NCI-H1436 (cell line): ENCODE results near the gene PLEKHH2.

Experiments
- DNase-seq: peaks from one replicate; lab custom pipeline; 2025; lab: John Stamatoyannopoulos, UW

Gene PLEKHH2

GRCh38 chr2:43763091-43763490, 126.0 kb downstream of the PLEKHH2 start:
- no peak for DNase-seq

GRCh38 chr2:43764086-43764705, 127.1 kb downstream of the PLEKHH2 start:
- DNase-seq, result no peak

- peak; percentile 7 for DNase-seq
These were observed 128.9 kb downstream of the PLEKHH2 start for GRCh38 chr2:43766006-43766405.

GRCh38 chr2:43773876-43774613, 137.0 kb downstream of the PLEKHH2 start, which contains the start of gene DYNC2LI1:
Gene DYNC2LI1 (plus strand): TSS chr2:43774039. CDS start chr2:43774139, 100 bp downstream.
- DNase-seq, result peak; percentile 77

GRCh38 chr2:43774617-43775016, 137.6 kb downstream of the PLEKHH2 start:
- DNase-seq, result no peak

- DNase-seq, result no peak
These were observed 139.3 kb downstream of the PLEKHH2 start for GRCh38 chr2:43776324-43776723.

- DNase-seq, result no peak
These were observed 140.4 kb downstream of the PLEKHH2 start for GRCh38 chr2:43777306-43777926.

- no peak for DNase-seq
These were observed 141.2 kb downstream of the PLEKHH2 start for GRCh38 chr2:43778233-43778632.

- DNase-seq, result no peak
These were observed 150.8 kb downstream of the PLEKHH2 start for GRCh38 chr2:43787895-43788294.

GRCh38 chr2:43788646-43789045, 151.6 kb downstream of the PLEKHH2 start:
- DNase-seq, result no peak

GRCh38 chr2:43790147-43790546, 153.1 kb downstream of the PLEKHH2 start:
- DNase-seq, result no peak

- DNase-seq, result no peak
These were observed 154.1 kb downstream of the PLEKHH2 start for GRCh38 chr2:43791035-43791765.

- no peak for DNase-seq
These were observed 155.6 kb downstream of the PLEKHH2 start for GRCh38 chr2:43792653-43793052.

- DNase-seq, result no peak
These were observed 157.9 kb downstream of the PLEKHH2 start for GRCh38 chr2:43794956-43795355.

GRCh38 chr2:43796206-43796605, 159.1 kb downstream of the PLEKHH2 start:
- DNase-seq, result no peak

- DNase-seq, result no peak
These were observed 161.2 kb downstream of the PLEKHH2 start for GRCh38 chr2:43798300-43798699.

- no peak for DNase-seq
These were observed 163.8 kb downstream of the PLEKHH2 start for GRCh38 chr2:43800894-43801293.

- DNase-seq, result no peak
These were observed 165.1 kb downstream of the PLEKHH2 start for GRCh38 chr2:43802135-43802534.

GRCh38 chr2:43803113-43803512, 166.1 kb downstream of the PLEKHH2 start:
- peak; percentile 15 for DNase-seq

- DNase-seq, result no peak
These were observed 169.6 kb downstream of the PLEKHH2 start for GRCh38 chr2:43806719-43807031.

GRCh38 chr2:43810452-43810851, 173.4 kb downstream of the PLEKHH2 start:
- no peak for DNase-seq

- DNase-seq, result no peak
These were observed 173.8 kb downstream of the PLEKHH2 start for GRCh38 chr2:43810888-43811287.

GRCh38 chr2:43812006-43812405, 174.9 kb downstream of the PLEKHH2 start:
- DNase-seq, result no peak
